Brain microvascular endothelial cell (primary cell): Measurements from ENCODE around the gene ALKBH2.

Experiments
- DNase-seq: peaks from one replicate; pipeline ENCODE4 v3.0.0-alpha.2; 2020
- H3K27ac ChIP-seq: fragments of 250-450 bp; sonication (Bioruptor Pico); 2 replicates; pipeline ENCODE4 v1.5.1; 2020; ENCODE audit warnings: mild to moderate bottlenecking, moderate library complexity
- H3K27me3 ChIP-seq: fragments of 250-450 bp; sonication (Bioruptor Pico); replicated peaks from 2 replicates; pipeline ENCODE4 v1.5.1; 2020; ENCODE audit warnings: mild to moderate bottlenecking
- H3K36me3 ChIP-seq: fragments of 250-450 bp; sonication (Bioruptor Pico); replicated peaks from 2 replicates; pipeline ENCODE4 v1.5.1; 2020; ENCODE audit warnings: mild to moderate bottlenecking
- H3K4me3 ChIP-seq: 2 replicates; pipeline ENCODE4 v1.5.1; 2011; ENCODE audit warnings: low read depth, mild to moderate bottlenecking, control low read depth, low read length, moderate library complexity
- in situ Hi-C: cut with HindIII; loops from 2 replicates; pipeline ENCODE4 v1.10.0; 2017; ENCODE audit warnings: low sequenced_read_pairs, low pct_ligation_motif_present
- TF ChIP-seq, protein P1 (sequence below): IDR thresholded peaks from 2 replicates; pipeline ENCODE4 v1.5.1; 2011; ENCODE audit warnings: low read depth, mild to moderate bottlenecking, moderate library complexity, low read length, control low read depth, inconsistent platforms; ENCODE audit errors: missing control alignments

The ALKBH2 gene

DNA sequence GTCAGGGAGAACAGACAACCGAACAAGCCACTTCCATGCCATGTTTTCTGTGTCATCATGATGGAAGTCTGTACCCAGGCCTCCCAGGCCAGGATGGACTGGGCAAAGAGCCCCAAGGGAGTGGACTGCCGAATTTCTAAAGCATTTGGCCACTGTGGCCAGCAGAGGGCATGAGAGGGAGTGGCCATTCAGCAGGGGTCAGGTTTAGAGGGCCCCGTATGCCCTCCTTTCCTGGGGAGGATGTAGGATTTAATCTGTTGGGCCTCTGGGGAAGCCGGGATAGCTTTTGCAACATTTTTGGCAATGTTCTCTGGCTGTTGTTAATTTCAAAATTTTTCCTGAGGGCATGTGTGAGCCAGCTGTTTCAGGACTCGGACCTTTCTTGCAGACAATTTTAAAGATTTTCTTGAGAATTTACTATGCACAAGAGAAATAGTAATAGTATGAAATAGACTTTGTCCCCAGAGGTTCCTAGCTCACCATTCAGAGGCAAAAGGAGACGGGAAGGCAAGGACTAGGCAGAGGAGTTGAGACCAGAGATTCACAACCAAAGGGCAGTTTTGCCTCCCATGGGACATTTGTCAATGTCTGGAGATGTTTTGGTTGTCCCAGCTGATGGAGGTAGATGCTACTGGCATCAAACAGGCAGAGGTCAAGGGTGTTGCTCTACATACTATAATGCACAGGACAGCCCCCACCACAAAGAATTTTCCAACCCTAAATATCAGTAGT lies 41.1 kb upstream of the ALKBH2 start:
- H3K27ac ChIP-seq: no peak overlapping the region
- no peaks in the 10 kb centered on the region for H3K36me3 ChIP-seq
- TF ChIP-seq, protein P1, sequence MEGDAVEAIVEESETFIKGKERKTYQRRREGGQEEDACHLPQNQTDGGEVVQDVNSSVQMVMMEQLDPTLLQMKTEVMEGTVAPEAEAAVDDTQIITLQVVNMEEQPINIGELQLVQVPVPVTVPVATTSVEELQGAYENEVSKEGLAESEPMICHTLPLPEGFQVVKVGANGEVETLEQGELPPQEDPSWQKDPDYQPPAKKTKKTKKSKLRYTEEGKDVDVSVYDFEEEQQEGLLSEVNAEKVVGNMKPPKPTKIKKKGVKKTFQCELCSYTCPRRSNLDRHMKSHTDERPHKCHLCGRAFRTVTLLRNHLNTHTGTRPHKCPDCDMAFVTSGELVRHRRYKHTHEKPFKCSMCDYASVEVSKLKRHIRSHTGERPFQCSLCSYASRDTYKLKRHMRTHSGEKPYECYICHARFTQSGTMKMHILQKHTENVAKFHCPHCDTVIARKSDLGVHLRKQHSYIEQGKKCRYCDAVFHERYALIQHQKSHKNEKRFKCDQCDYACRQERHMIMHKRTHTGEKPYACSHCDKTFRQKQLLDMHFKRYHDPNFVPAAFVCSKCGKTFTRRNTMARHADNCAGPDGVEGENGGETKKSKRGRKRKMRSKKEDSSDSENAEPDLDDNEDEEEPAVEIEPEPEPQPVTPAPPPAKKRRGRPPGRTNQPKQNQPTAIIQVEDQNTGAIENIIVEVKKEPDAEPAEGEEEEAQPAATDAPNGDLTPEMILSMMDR: peak; percentile 75
- DNase-seq: no peak
- no peak overlapping the region for H3K4me3 ChIP-seq
- in situ Hi-C loops: no loop called here
- no peaks in the 10 kb centered on the region for H3K27me3 ChIP-seq

DNA sequence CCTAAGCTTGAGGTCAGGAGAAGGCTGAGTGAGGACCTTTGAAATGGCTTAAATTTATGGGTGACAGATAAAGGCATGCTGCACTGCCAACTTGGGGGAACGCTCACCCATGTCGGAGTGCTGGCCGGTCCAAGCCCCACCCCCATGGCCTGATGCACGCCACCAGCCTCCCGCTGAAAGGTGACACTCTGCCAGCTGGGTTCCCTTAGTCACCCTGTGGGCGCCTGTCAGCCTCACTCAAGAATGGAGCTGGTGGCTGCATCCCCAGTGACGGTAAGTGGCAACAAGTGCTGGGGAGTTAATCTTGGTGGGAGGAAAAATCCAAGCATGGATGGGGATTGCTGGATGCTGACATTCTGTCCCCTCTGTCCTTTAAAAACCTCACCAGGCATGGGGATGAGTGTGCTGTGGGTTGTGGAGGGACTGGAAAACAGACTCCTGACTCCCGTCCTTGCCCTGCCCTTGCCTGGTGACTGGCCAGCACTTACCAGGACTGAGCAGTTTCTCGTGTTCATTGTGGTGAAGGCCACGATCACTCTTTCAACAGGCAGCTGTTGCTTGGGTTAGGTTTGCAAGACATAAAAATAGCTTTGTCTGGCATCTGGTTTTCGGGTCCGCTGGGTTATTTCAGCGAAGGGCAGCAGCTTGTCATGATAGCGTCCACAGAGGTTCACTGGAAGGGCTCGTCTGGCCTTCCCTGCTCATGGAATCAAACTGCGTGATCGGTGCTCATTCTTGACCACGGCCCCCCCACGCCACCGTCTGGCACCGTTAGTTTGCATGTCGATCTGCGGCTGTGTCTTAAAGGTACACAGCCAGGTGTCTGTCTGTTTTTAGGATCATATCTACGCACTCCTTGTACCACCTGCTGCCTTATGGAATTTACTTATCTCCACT lies 38.1 kb upstream of the ALKBH2 start:
- TF ChIP-seq, protein P1: no peak
- Histone ChIP-seq H3K36me3 (no peaks in the 10 kb centered on the region), H3K27ac (no peak overlapping the region), H3K27me3 (no peaks in the 10 kb centered on the region), H3K4me3 (no peak overlapping the region)
- no peak for DNase-seq
- in situ Hi-C loops: no loop called here

DNA sequence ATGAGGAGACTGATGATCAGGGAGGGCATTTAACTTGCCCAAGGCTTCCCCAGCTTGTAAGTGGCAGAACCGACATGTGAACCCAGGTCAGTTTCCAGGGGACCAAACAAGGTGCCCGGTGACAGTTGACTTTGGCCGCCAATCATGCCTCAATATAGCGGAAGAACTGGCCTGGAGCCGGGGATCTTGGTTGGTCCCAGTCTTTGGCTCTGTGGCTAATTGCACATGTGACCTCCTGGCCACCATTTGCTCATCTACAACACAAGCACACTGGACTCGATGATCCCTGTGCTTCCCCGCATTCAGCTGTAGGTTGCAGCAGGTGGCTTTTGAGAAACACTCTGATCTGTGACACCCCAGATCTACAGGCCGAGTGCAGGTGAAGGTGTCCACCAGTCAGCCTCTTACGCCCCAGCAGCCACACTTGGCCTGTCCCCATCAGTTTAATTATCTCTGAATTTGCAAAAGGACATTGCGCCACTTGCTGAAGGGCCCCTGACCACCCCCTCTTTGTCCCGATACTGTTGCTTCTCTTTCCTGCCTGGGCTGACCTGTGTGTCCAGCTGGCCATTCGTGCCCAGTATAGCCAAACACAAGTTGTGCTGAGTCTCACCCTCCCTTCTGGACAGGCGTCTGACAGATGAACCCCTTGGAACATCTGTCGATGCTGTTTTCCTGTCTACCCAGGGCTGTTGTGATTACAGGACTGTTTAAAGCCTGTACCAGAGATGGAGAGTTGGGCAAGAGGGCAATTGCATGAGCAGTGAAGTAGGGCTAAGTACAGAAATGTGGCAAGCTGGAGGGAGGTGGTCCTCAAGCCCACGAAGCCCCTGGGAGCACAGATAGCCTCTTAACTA lies 37.3 kb upstream of the ALKBH2 start:
- H3K27me3 ChIP-seq: no peaks in the 10 kb centered on the region
- TF ChIP-seq, protein P1: no peak
- H3K27ac ChIP-seq: no peak overlapping the region
- in situ Hi-C loops: no loop called here
- no peak for DNase-seq
- H3K36me3 ChIP-seq: no peaks in the 10 kb centered on the region
- H3K4me3 ChIP-seq: no peak overlapping the region

DNA sequence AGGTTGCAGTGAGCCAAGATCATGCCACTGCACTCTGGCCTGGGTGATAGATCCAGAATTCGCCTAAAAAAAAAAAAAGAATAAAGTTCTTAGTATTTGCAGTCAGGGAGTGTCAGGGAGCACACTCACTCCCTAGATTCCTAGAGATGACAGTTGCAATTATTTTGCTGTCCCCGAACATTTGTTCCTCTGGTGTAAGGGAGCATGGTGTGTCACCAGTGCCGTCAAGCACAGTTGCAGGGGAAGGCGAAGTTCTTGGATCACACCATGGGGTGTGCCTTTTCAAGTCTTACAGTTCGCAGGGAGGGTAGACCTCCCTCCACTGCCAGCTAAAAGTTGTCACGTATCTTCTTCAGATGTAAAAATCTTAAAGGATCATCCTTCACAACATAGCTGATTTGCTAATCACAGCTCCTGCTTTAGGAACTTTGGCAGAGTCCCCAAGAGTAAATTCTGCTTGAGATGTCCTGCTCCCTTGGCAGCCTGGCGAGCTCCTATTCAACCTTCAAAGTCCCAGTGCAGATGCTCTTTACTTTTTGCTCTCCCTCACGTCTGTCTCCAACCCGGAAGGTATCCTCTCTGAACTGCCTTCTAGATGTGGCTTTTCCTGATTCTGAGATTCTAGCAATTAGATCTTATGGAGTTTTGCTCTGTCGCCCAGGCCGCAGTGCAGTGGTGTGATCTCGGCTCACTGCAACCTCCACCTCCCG lies 34.4 kb upstream of the ALKBH2 start:
- no peak overlapping the region for H3K27ac ChIP-seq
- no peak for DNase-seq
- no peaks in the 10 kb centered on the region for H3K27me3 ChIP-seq
- in situ Hi-C loops: no loop called here
- no peak overlapping the region for H3K4me3 ChIP-seq
- H3K36me3 ChIP-seq: no peaks in the 10 kb centered on the region
- TF ChIP-seq, protein P1: no peak

DNA sequence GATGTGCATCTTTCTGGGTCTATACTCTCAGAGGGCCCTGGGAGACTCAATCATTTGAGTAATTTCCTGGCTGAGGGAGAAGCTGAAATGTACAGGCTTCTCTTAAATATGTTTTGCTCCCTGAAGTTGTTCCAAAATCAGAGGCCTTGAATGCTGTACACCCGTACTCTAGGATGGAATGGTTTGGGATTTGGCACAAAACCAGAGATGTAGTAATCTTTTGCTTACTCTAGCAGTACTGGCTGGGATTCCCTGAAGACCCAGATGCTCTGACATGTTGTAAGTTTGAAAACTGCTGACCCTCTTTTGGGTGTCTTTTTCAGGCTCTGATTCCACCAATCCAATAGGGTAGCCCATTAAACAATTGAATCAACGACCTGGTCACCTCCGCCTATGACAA lies 33.5 kb upstream of the ALKBH2 start:
- no peak for DNase-seq
- H3K4me3 ChIP-seq: no peak overlapping the region
- no peaks in the 10 kb centered on the region for H3K27me3 ChIP-seq
- TF ChIP-seq, protein P1: no peak
- H3K36me3 ChIP-seq: no peaks in the 10 kb centered on the region
- H3K27ac ChIP-seq: no peak overlapping the region
- in situ Hi-C loops: no loop called here
